NOMO-1 treated with DMSO at 0.1 percent for 48 hours (cell line): ENCODE data around the gene OPA1.

Source experiments
- DNase-seq: peaks from one replicate; lab custom pipeline; 2025; ENCODE audit not compliant: unreplicated experiment; lab: John Stamatoyannopoulos, UW

Gene OPA1, protein sequence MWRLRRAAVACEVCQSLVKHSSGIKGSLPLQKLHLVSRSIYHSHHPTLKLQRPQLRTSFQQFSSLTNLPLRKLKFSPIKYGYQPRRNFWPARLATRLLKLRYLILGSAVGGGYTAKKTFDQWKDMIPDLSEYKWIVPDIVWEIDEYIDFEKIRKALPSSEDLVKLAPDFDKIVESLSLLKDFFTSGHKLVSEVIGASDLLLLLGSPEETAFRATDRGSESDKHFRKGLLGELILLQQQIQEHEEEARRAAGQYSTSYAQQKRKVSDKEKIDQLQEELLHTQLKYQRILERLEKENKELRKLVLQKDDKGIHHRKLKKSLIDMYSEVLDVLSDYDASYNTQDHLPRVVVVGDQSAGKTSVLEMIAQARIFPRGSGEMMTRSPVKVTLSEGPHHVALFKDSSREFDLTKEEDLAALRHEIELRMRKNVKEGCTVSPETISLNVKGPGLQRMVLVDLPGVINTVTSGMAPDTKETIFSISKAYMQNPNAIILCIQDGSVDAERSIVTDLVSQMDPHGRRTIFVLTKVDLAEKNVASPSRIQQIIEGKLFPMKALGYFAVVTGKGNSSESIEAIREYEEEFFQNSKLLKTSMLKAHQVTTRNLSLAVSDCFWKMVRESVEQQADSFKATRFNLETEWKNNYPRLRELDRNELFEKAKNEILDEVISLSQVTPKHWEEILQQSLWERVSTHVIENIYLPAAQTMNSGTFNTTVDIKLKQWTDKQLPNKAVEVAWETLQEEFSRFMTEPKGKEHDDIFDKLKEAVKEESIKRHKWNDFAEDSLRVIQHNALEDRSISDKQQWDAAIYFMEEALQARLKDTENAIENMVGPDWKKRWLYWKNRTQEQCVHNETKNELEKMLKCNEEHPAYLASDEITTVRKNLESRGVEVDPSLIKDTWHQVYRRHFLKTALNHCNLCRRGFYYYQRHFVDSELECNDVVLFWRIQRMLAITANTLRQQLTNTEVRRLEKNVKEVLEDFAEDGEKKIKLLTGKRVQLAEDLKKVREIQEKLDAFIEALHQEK

GRCh38 chr3:193592841-193593667, at the start of gene OPA1:
Gene OPA1 (plus strand): TSS chr3:193593208. CDS start chr3:193593378, 170 bp downstream.
- peak; percentile 99 for DNase-seq

- DNase-seq: no peak
These were observed 48.7 kb upstream of the OPA1 start for GRCh38 chr3:193544289-193544688.

DNA sequence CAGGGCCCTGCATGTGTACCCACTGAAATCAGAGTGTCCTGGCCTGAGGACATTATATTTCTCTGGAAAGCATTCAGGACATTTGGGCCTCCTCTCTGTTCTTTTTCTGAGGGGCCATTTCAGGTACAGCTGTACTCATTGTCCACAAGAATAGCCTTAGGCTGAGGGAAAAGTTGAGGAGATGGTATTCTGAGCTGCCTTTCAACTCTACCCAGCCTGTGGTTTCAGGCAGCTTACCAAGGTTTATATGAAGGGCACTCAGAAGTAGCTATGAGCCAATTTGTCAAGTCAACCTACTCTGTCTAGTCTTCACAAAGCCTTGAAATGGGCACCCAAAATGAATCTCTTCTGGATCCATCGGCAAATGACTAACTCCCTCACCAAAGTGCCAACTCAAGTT, 47.7 kb upstream of the OPA1 start:
- DNase-seq: no peak

DNA sequence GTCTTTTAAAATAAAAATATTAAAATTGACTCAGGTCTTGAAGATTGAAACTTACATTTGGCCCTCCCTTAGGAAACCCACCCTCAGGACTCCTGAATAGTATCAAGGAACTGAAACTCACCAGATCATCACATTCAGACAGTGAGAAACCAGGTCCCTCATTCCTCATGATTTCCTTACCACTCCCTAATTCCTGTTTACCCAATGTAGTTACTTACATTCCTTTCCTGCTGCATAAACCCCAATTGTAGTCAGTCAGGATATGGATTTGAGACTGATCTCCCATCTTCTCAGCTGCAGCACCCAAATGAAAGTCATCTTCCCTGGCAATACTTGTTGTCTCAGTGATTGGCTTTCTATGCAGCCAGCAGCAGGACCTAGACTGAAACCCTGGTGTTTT, 46.9 kb upstream of the OPA1 start:
- no peak for DNase-seq

- DNase-seq: no peak
These were observed 44.6 kb upstream of the OPA1 start for GRCh38 chr3:193548406-193548805.

- DNase-seq: no peak
These were observed 40.1 kb upstream of the OPA1 start for GRCh38 chr3:193552923-193553322.

DNA sequence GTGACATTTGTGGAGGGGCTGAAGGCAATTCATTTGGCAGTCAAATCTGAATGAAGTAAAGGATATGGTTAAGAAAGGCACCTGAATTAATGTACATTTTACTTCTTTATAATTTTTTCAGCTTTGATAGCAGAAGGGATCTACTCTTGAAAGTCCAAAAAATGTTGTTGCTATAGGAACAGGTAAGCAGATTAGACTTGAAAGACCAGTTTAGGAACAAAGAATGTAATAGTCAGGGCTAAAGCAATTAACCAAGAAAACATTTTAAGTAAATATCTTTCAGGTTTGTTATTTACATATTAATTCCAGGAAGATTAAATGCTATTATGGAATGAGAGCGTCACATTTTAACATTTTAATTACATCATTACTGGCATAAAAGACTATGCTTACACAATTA, 39.4 kb upstream of the OPA1 start:
- no peak for DNase-seq

DNA sequence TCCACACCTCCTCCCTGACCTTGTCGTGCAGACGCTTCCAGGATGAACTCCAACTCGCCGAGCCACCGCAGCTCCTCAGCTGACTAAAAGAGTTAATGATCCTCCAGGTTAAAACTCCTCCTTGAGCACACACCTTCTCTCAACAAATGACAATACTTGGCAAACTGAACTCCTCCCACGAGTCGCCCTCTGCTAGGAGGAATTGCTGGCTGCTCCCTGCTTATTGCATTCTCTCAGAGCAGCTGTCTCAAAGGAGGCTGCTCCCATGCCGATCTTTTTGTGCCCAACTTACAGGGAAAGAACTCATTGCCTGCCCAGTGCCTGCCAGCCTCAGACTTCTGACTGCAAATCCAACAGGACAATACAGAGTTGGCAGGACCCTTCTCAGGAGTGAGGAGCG, 38.2 kb upstream of the OPA1 start, which contains the start of gene ATP13A4:
ATP13A4 (minus strand) TSS at position 85 of the 400 bp plus-strand sequence. CDS start 96 bp downstream, outside the sequence.
- no peak for DNase-seq

- DNase-seq: no peak
These were observed 36.2 kb upstream of the OPA1 start for GRCh38 chr3:193556841-193557240.

DNA sequence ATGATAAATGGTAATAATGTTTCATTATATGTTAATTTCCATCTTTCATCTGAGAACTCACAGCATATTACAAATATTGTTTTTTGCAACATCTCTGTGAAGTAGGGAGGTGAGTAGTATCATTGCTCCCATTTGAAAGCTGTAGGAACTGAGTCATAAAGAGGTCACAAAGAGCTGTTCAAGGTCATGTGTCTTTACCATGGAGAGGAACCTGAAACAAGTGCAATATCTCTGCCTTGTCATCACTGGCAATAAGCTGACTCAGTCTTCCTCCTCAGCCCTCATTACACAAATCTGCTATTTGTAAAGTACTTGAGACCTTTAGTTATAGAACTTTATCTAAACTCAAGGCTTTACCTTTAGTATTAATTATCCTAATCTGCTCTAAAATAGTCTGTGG, 33.9 kb upstream of the OPA1 start:
- peak; percentile 23 for DNase-seq

DNA sequence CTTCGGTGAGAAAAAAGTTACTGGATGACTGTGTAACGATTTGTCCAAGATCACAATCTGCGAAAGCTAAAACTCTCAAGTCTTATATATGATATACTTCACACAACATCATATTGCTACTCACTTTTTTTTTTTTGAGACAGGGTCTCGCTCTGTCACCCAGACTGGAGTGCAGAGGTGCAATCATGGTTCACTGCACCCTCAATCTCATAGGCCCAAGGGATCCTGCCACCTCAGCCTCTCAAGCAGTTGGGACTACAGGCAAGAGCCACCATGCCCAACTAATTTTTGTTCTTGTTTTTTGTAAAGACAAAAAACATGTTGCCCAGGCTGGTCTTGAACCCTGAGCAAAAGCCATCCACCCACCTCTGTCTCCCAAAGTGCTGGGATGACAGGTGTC, 32.9 kb upstream of the OPA1 start:
- no peak for DNase-seq

DNA sequence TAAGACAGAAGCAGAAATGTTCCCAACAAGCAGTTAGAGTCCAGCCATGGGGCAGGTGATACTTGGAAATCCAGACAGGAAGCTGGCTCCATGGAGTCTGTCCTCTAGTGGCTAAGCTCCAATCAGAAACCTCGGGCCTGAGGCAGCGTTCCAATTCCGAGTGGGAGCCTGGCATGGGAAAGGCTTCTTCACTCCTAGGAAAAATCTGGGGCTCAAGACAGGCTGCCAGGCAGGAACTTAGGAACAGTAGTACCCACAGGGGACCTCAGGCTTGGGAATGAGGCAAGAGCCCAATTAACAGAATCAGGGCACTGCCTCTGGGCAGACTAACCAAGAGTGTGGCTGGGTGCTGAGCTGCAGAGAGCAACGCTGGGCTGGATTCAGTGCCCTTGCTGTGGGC, 32.1 kb upstream of the OPA1 start:
- DNase-seq: no peak

- DNase-seq: no peak
These were observed 29.6 kb upstream of the OPA1 start for GRCh38 chr3:193563426-193563825.

GRCh38 chr3:193564012-193564411, 29.0 kb upstream of the OPA1 start:
- no peak for DNase-seq

GRCh38 chr3:193569119-193569518, 23.9 kb upstream of the OPA1 start:
- DNase-seq: no peak

- peak; percentile 79 for DNase-seq
These were observed 20.5 kb upstream of the OPA1 start for GRCh38 chr3:193572426-193572908.

- DNase-seq: no peak
These were observed 19.4 kb upstream of the OPA1 start for GRCh38 chr3:193573403-193574191.

- peak; percentile 88 for DNase-seq
These were observed 18.4 kb upstream of the OPA1 start for GRCh38 chr3:193574488-193575070.

GRCh38 chr3:193585530-193585929, 7.5 kb upstream of the OPA1 start:
- no peak for DNase-seq
